Measurements from ENCODE around the gene USP15. TPM values are rescaled to one million over a fixed set of nuclear protein-coding genes. Genes with fewer than 3 reads are reported as not detected.

Gene USP15
- polyA plus RNA-seq, 1 experiment, result 21.9 TPM

DNA sequence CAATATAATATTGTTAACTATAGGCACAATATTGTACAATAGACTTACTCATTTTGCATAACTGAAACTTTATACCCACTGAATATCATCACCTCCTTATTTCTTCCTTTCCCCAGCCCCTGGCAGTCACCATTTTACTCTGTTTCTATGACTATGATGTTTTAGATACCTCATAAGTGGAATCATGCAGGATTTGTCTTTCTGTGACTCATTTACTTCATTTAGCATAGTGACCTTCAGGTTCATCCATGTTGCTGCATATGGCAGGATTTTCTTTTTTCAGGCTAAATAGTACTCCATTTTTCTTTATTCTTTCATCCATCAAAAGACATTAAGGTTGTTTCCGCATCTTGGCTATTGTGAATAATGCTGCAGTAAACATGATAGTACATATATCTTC is 18.9 kb downstream of the USP15 start:
- POLR2A ChIA-PET, result no interaction called here
- no peak for DNase-seq (ENCODE audit: low read depth)
- TF ChIP-seq, protein P1, sequence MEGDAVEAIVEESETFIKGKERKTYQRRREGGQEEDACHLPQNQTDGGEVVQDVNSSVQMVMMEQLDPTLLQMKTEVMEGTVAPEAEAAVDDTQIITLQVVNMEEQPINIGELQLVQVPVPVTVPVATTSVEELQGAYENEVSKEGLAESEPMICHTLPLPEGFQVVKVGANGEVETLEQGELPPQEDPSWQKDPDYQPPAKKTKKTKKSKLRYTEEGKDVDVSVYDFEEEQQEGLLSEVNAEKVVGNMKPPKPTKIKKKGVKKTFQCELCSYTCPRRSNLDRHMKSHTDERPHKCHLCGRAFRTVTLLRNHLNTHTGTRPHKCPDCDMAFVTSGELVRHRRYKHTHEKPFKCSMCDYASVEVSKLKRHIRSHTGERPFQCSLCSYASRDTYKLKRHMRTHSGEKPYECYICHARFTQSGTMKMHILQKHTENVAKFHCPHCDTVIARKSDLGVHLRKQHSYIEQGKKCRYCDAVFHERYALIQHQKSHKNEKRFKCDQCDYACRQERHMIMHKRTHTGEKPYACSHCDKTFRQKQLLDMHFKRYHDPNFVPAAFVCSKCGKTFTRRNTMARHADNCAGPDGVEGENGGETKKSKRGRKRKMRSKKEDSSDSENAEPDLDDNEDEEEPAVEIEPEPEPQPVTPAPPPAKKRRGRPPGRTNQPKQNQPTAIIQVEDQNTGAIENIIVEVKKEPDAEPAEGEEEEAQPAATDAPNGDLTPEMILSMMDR (IDR thresholded peaks at IDR 0.05; ENCODE audit: insufficient read depth, low read depth, low read length), result no peak
- H3K27me3 ChIP-seq (ENCODE audit: control insufficient read depth, insufficient read depth, low read length), result no peaks in the 10 kb centered on the region
- CTCF ChIA-PET, result no interaction called here
- no peaks in the 10 kb centered on the region for H3K36me3 ChIP-seq (ENCODE audit: control insufficient read depth, insufficient read depth, low read length)
- no peak overlapping the region for H3K4me3 ChIP-seq (ENCODE audit: low read depth, low read length)

DNA sequence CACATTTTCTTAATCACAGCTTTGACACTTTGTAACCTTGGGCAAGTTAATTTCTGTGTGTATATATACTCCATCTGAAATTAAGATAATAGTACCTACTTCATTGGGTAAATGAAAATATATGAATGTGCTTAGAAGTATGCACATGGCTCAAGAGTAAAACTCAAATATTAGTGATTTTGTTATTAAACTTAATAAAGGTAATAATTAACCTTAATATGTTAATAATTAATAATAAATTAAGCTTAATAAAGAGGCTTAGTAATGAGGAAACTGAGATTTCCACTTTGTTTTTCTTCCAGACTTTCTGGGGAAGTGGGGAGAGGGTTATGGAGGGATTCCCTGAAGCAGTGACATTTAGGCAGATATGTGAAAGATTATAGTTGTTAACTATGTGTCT is 19.8 kb downstream of the USP15 start:
- H3K4me3 ChIP-seq (ENCODE audit: low read depth, low read length), result no peak overlapping the region
- TF ChIP-seq, protein P1 (IDR thresholded peaks at IDR 0.05; ENCODE audit: insufficient read depth, low read depth, low read length), result no peak
- ChIA-PET POLR2A (no interaction called here), CTCF (no interaction called here)
- H3K36me3 ChIP-seq (ENCODE audit: control insufficient read depth, insufficient read depth, low read length), result no peaks in the 10 kb centered on the region
- no peak for DNase-seq (ENCODE audit: low read depth)
- no peaks in the 10 kb centered on the region for H3K27me3 ChIP-seq (ENCODE audit: control insufficient read depth, insufficient read depth, low read length)

DNA sequence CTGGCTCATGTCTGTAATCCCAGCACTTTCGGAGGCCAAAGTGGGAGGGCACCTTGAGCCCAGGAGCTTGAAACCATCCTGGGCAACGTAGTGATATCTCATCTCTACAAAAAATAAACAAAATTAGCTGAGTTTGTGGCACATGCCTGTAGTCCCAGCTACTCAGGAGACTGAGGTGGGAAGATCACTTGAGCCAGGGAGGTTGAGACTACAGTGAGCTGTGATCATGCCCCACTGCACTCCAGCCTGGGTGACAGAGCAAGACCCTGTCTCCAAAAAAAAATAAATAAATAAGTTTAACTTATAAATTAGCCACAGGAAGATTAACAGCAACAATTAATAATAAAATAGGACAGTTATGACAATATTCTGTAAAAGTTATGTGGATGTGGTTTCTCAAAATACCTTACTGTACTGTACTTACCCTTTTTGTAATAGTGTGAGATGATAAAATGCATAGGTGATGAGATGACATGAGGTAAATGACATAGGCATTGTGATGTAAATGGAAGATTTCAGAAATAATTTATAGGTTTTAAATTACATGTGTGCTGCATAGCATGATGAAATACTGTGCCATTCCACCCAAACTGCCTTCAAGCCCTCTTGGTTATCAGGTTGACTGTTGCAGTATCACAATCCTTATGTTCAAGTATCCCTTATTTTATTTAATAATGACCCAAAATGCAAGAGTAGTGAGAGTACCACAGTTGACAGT is 22.0 kb downstream of the USP15 start:
- Histone ChIP-seq H3K4me3 (ENCODE audit: low read depth, low read length) (no peak overlapping the region), H3K36me3 (ENCODE audit: control insufficient read depth, insufficient read depth, low read length) (no peaks in the 10 kb centered on the region), H3K27me3 (ENCODE audit: control insufficient read depth, insufficient read depth, low read length) (no peaks in the 10 kb centered on the region)
- ChIA-PET POLR2A (no interaction called here), CTCF (no interaction called here)
- TF ChIP-seq, protein P1 (IDR thresholded peaks at IDR 0.05; ENCODE audit: insufficient read depth, low read depth, low read length), result no peak
- no peak for DNase-seq (ENCODE audit: low read depth)

DNA sequence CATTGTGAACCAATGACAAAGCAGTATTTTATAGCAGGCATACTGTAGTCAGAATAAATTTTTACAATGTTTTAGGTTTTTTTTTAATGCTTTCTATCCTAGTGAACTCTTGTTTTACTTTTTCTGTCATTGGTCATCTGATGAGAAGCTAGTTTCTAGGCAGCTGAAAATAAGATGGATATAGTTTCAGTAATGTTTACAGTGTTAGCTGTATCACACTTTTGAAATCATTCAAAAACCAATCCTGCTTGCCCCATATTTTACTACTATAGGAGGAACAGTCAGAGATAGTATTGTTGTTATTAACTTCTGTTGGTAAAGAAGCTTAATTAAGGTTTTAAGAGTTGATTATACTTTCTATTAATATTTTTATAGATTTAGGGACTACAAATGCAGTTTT is 24.5 kb downstream of the USP15 start:
- Histone ChIP-seq H3K4me3 (ENCODE audit: low read depth, low read length) (no peak overlapping the region), H3K27me3 (ENCODE audit: control insufficient read depth, insufficient read depth, low read length) (no peaks in the 10 kb centered on the region), H3K36me3 (ENCODE audit: control insufficient read depth, insufficient read depth, low read length) (no peaks in the 10 kb centered on the region)
- ChIA-PET CTCF (interaction anchor here (1.1 kb wide), 1 partner anchor 63 kb away, joined by 4 read pairs; no protein-coding TSS in a partner anchor), POLR2A (no interaction called here)
- no peak for DNase-seq (ENCODE audit: low read depth)
- TF ChIP-seq, protein P1 (IDR thresholded peaks at IDR 0.05; ENCODE audit: insufficient read depth, low read depth, low read length), result no peak

DNA sequence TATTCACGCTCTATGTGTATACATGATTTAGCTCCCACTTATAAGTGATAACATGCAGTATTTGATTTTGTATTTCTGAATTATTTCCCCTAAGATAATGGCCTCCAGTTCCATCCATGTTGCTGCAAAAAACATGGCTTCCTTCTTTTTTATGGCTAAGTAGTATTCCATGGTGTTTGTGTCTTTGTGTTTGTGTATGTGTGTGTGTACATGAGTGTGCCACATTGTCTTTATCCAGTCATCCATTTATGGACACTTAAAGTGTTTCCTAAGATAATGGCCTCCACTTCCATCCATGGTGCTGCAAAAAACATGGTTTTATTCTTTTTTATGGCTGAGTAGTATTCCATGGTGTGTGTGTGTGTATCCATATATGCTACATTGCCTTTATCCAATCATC is 25.1 kb downstream of the USP15 start:
- Histone ChIP-seq H3K36me3 (ENCODE audit: control insufficient read depth, insufficient read depth, low read length) (no peaks in the 10 kb centered on the region), H3K4me3 (ENCODE audit: low read depth, low read length) (no peak overlapping the region), H3K27me3 (ENCODE audit: control insufficient read depth, insufficient read depth, low read length) (no peaks in the 10 kb centered on the region)
- TF ChIP-seq, protein P1 (IDR thresholded peaks at IDR 0.05; ENCODE audit: insufficient read depth, low read depth, low read length), result no peak
- POLR2A ChIA-PET, result no interaction called here
- CTCF ChIA-PET, result interaction anchor here (1.1 kb wide), 1 partner anchor 64 kb away, joined by 4 read pairs; no protein-coding TSS in a partner anchor
- DNase-seq (ENCODE audit: low read depth), result no peak
